Measurements from ENCODE around the gene IQSEC1. TPM values are rescaled to one million over a fixed set of nuclear protein-coding genes. Genes with fewer than 3 reads are reported as not detected.

The IQSEC1 gene
- total and polyA plus RNA-seq, 2 experiments from 2014 or later: 8.0 to 51.9 TPM

- Histone ChIP-seq H3K79me2 (replicated peaks; ENCODE audit: insufficient read depth) (no peaks in the 10 kb centered on the region), H3K27ac (ENCODE audit: low read depth) (no peak overlapping the region), H3K4me1 (ENCODE audit: insufficient read depth) (no peaks in the 10 kb centered on the region), H4K20me1 (replicated peaks; ENCODE audit: insufficient read depth) (peaks cover under 1% of the 10 kb centered on the region; the same call in 1 of the 2 replicates), H3F3A (replicated peaks; ENCODE audit: low read depth) (no peaks in the 10 kb centered on the region), H2AFZ (no peak overlapping the region), H3K4me2 (no peak overlapping the region), H3K9me2 (ENCODE audit: insufficient read depth) (no peaks in the 10 kb centered on the region), H3K4me3 (no peak overlapping the region), H3K36me3 (ENCODE audit: insufficient read depth) (no peaks in the 10 kb centered on the region), H3K27me3 (ENCODE audit: insufficient read depth) (no peaks in the 10 kb centered on the region)
- DNase-seq (ENCODE audit: low spot score) (no peak), ATAC-seq (no peak)
- no peak overlapping the region for H3K27ac Mint-ChIP-seq
- peaks cover 5% of the 10 kb centered on the region for H3K27me3 Mint-ChIP-seq (ENCODE audit: insufficient read depth, low read depth, poor library complexity)
- no peak overlapping the region for H3K4me3 Mint-ChIP-seq
- no peaks in the 10 kb centered on the region; the same call in 2 of the 3 replicates for H3K9me3 Mint-ChIP-seq
- TF ChIP-seq STAT1 (IDR thresholded peaks at IDR 0.05; ENCODE audit: unreplicated experiment): no peak
- no peak for TF ChIP-seq CTCF (conservative IDR thresholded peaks at IDR 0.05; ENCODE audit: low read depth in 2 of 2)
- no peak for TF ChIP-seq ZNF331 (CRISPR knock-in tag; IDR thresholded peaks at IDR 0.05; ENCODE audit: low read depth)
- no peak for TF ChIP-seq EZH2phosphoT487 (IDR thresholded peaks at IDR 0.05; ENCODE audit: unreplicated experiment)
- TF ChIP-seq NANOG (IDR thresholded peaks at IDR 0.05; ENCODE audit: borderline replicate concordance): no peak
- no peak for TF ChIP-seq POLR2AphosphoS5 (IDR thresholded peaks at IDR 0.05; ENCODE audit: low read depth)
- no peak for TF ChIP-seq ETS1 (IDR thresholded peaks at IDR 0.05)
- TF ChIP-seq ZNF114 (CRISPR knock-in tag; IDR thresholded peaks at IDR 0.05): no peak
- H3K4me1 Mint-ChIP-seq: peaks cover 17% of the 10 kb centered on the region
- no peaks in the 10 kb centered on the region; the same call in 2 of the 3 replicates for H3K36me3 Mint-ChIP-seq (ENCODE audit: low read depth)
Observed at GRCh38 chr3:13045241-13045903, 27.9 kb downstream of the IQSEC1 start.

- no peaks in the 10 kb centered on the region; the same call in 2 of the 3 replicates for H3K9me3 Mint-ChIP-seq
- no peak overlapping the region for H3K27ac Mint-ChIP-seq
- H3K36me3 Mint-ChIP-seq (ENCODE audit: low read depth): no peaks in the 10 kb centered on the region; the same call in 2 of the 3 replicates
- no peaks in the 10 kb centered on the region for H3K79me2 ChIP-seq (replicated peaks; ENCODE audit: insufficient read depth)
- no peaks in the 10 kb centered on the region for H3K27me3 ChIP-seq (ENCODE audit: insufficient read depth)
- ATAC-seq (peak; percentile 11; the same call in 2 of the 3 replicates), DNase-seq (ENCODE audit: low spot score) (no peak)
- H3K36me3 ChIP-seq (ENCODE audit: insufficient read depth): no peaks in the 10 kb centered on the region
- no peak overlapping the region for H2AFZ ChIP-seq
- no peak overlapping the region for H3K4me2 ChIP-seq
- no peaks in the 10 kb centered on the region for H3K4me1 ChIP-seq (ENCODE audit: insufficient read depth)
- no peaks in the 10 kb centered on the region for H4K20me1 ChIP-seq (replicated peaks; ENCODE audit: insufficient read depth)
- H3K9me2 ChIP-seq (ENCODE audit: insufficient read depth): no peaks in the 10 kb centered on the region
- no peak for TF ChIP-seq CTCF (conservative IDR thresholded peaks at IDR 0.05; ENCODE audit: low read depth in 2 of 2)
- no peak for TF ChIP-seq NANOG (IDR thresholded peaks at IDR 0.05; ENCODE audit: borderline replicate concordance)
- TF ChIP-seq EZH2 (IDR thresholded peaks at IDR 0.05; ENCODE audit: low read depth, unreplicated experiment): no peak
- no peak for TF ChIP-seq EZH2phosphoT487 (IDR thresholded peaks at IDR 0.05; ENCODE audit: unreplicated experiment)
- no peak overlapping the region for H3K4me3 ChIP-seq
- H3K4me1 Mint-ChIP-seq: peaks cover 18% of the 10 kb centered on the region
- H3K27me3 Mint-ChIP-seq (ENCODE audit: insufficient read depth, low read depth, poor library complexity): peaks cover 5% of the 10 kb centered on the region
- H3K27ac ChIP-seq (ENCODE audit: low read depth): no peak overlapping the region
- H3K4me3 Mint-ChIP-seq: no peak overlapping the region
- H3F3A ChIP-seq (replicated peaks; ENCODE audit: low read depth): no peaks in the 10 kb centered on the region
Observed at GRCh38 chr3:13044496-13045240, 28.6 kb downstream of the IQSEC1 start.
